ENCODE data around the gene RPS5. TPM values are rescaled to one million over a fixed set of nuclear protein-coding genes. Genes with fewer than 3 reads are reported as not detected.

The RPS5 gene
- total RNA-seq, 2 experiments from 2014 or later, result 1,415 to 1,438 TPM

DNA sequence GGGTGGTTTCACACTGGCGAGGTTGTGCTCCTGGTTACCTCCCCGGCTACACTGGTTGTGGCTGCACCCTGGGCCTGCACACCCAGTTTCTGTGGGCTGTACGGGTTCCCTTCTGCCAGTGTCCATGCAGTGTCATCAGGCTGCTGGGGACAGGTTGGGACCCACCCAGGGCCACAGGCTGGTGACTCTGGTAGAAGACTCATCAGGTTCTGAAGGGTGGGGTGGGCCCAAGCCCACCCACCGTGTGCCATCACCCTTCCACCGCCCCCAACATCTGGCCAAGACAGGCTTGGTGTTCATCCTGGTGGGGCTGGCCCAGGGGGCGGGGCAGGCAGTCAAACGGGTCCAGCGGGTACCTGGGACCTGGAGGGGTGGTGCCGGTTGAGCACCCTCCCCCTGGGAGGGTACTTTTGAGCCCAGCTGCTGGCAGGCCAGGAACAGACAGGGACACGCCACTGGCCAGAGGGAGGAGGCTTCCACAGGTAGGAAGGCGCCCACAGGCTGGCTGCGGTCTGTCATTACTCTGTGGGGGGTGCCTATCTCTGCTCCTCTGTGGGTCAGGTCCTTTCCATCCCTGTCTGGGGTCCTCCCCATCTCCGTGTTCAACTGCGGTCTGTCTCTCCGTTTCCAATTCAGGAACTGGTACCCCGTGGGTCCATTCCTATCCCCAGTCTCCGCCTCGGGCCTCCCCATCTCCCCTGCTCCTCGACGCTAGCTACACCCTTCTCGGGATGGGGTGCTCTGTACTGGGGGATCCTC, 8.3 kb downstream of the RPS5 start, which contains the start of gene RNF225:
Gene RNF225 (plus strand): TSS at position 437 of the 759 bp plus-strand sequence. CDS start 434 bp downstream, outside the sequence.
- DNase-seq, result no peak
- peaks cover 3% of the 10 kb centered on the region for H3K27me3 Mint-ChIP-seq
- CTCF ChIA-PET, result interaction anchor here (1.0 kb wide), 1 partner anchor 119 kb away, joined by 4 read pairs; no protein-coding TSS in a partner anchor
- H3K36me3 Mint-ChIP-seq, result peaks cover 45% of the 10 kb centered on the region
- no peaks in the 10 kb centered on the region for H3K9me3 Mint-ChIP-seq
- POLR2A ChIA-PET, result no interaction called here
- H3K4me1 Mint-ChIP-seq (ENCODE audit: low read depth), result peaks cover 20% of the 10 kb centered on the region
- no peak within 1 kb of the TSS for H3K27ac Mint-ChIP-seq
- H3K4me3 Mint-ChIP-seq, result no peak within 1 kb of the TSS
- intact Hi-C loops (cut with micrococcal nuclease), result no loop called here

DNA sequence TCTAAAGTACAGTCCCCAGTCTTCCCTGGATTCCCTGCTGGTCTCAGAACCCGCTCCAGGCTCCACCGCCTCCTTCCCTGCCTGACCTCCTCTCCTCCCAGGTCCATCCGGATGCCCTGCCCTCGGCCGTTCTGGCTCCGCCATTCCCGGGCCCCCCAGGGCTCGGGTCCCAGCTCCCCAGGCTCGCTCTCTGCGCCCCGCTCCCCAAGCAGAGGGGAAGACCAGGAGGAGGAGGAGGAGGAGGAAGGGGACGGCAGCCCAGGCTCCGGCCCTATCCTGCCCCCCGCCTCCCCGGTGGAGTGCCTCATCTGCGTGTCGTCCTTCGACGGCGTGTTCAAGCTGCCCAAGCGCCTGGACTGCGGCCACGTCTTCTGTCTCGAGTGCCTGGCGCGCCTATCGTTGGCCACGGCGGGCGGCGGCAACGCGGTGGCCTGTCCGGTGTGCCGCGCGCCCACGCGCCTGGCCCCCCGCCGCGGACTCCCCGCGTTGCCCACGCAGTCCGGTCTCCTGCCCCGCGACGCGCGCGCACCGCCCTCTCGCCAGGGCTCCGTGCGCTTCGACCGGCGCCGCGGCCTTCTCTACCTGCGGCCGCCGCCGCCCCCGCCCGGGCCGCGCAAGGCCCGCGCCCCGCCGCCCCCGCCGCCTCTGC, 9.0 kb downstream of the RPS5 start:
- Mint-ChIP-seq H3K4me1 (ENCODE audit: low read depth) (peaks cover 22% of the 10 kb centered on the region), H3K4me3 (no peak overlapping the region), H3K36me3 (peaks cover 38% of the 10 kb centered on the region), H3K9me3 (no peaks in the 10 kb centered on the region), H3K27me3 (peaks cover 3% of the 10 kb centered on the region), H3K27ac (no peak overlapping the region)
- no peak for DNase-seq
- ChIA-PET CTCF (interaction anchor here (1.0 kb wide), 1 partner anchor 118 kb away, joined by 4 read pairs; no protein-coding TSS in a partner anchor), POLR2A (no interaction called here)
- intact Hi-C loops (cut with micrococcal nuclease), result no loop called here

DNA sequence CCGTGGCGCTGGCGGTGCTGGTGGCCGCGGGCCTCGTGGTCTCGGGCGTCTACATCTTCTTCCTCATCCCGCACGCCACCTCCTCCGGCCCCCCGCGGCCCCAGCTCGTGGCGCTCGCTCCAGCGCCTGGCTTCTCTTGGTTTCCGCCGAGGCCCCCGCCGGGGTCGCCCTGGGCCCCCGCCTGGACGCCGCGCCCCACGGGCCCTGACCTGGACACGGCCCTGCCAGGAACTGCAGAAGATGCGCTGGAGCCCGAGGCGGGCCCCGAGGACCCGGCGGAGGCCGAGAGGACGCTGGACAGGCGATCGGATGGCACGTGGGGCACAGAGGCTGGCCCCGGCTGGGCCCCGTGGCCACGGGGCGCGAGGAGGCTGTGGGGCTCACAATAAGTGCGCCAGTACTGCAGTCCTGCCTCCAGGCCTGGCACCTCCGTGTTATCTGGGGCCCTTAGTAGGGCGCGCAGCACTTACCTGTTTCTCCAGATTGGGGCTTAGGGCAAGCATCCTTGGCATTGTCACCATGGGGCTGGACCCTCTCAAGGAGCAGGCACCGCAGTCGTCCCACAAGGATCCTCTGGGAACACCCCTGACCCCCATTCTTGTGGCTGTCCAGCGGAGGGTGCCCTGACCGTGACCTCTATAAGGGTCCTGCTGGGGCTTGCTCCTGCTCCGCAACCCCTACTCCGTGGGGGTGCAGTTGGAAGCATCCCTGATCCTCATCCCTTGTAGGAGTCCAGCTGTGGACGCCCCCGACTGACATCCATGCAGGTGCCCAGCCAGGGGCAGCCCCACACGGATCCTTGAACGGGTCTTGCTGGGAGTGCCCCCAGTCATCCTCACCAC, 9.8 kb downstream of the RPS5 start:
- H3K4me1 Mint-ChIP-seq (ENCODE audit: low read depth), result peaks cover 22% of the 10 kb centered on the region
- no peaks in the 10 kb centered on the region for H3K9me3 Mint-ChIP-seq
- ChIA-PET POLR2A (no interaction called here), CTCF (no interaction called here)
- intact Hi-C loops (cut with micrococcal nuclease), result no loop called here
- H3K4me3 Mint-ChIP-seq, result no peak overlapping the region
- peaks cover 35% of the 10 kb centered on the region for H3K36me3 Mint-ChIP-seq
- no peak overlapping the region for H3K27ac Mint-ChIP-seq
- peaks cover 3% of the 10 kb centered on the region for H3K27me3 Mint-ChIP-seq
- no peak for DNase-seq

DNA sequence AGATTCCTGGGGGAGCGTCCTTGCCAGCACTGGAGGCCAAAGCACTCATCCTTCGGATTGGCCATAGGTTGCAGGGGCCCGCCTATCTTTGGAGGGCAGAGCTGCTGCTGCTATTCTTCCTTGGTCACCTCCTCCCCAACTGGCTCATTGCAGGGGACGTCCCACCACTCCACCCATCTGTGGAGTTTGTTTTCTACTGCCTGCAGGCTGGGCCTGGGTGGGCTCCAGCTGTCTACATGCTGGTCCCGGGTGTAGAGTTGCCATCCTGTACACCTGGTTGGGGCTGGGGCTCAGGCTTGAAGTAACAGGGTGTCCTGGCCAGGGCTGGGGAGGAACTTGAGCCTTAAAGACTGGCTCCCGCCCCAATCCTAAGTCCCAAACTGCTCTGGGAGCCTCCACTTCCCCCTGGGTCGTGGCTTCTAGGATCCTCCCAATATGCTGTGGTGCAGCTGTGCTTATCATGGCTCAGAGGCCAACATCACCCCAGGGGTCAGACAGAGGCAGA, 10.5 kb downstream of the RPS5 start:
- Mint-ChIP-seq H3K27me3 (peaks cover 3% of the 10 kb centered on the region), H3K4me3 (no peak overlapping the region), H3K36me3 (peaks cover 31% of the 10 kb centered on the region), H3K4me1 (ENCODE audit: low read depth) (peaks cover 22% of the 10 kb centered on the region), H3K9me3 (no peaks in the 10 kb centered on the region), H3K27ac (no peak overlapping the region)
- DNase-seq, result no peak
- intact Hi-C loops (cut with micrococcal nuclease), result no loop called here
- CTCF ChIA-PET, result no interaction called here
- POLR2A ChIA-PET, result no interaction called here

GRCh38 chr19:58398087-58398486, 11.0 kb downstream of the RPS5 start:
- intact Hi-C loops (cut with micrococcal nuclease), result no loop called here
- H3K36me3 Mint-ChIP-seq, result peaks cover 26% of the 10 kb centered on the region
- H3K27me3 Mint-ChIP-seq, result peaks cover 3% of the 10 kb centered on the region
- no peak overlapping the region for H3K4me3 Mint-ChIP-seq
- no peak overlapping the region for H3K27ac Mint-ChIP-seq
- ChIA-PET CTCF (no interaction called here), POLR2A (no interaction called here)
- no peaks in the 10 kb centered on the region for H3K9me3 Mint-ChIP-seq
- H3K4me1 Mint-ChIP-seq (ENCODE audit: low read depth), result peaks cover 20% of the 10 kb centered on the region
- DNase-seq, result no peak

DNA sequence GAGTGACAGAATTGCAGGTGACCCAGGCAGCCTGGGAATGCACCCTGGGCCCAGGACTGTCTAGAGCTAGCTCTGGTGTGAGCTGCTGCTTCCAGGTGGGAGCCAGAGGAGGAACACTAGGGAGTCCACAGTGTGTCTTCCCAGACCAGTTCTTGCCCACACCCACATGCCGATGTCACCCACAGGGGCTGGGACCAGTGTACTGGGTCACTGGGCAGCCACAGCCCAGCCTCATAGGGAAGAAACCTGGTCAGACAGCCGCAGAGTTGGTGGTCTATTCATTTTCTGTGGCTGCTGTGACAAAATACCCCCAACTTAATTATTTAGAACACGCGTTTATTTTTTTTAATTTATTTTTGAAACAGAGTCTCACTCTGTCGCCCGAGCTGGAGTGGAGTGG, 11.5 kb downstream of the RPS5 start:
- CTCF ChIA-PET, result no interaction called here
- Mint-ChIP-seq H3K27ac (no peak overlapping the region), H3K36me3 (peaks cover 21% of the 10 kb centered on the region), H3K4me3 (no peak overlapping the region), H3K4me1 (ENCODE audit: low read depth) (peaks cover 18% of the 10 kb centered on the region), H3K27me3 (peaks cover 3% of the 10 kb centered on the region), H3K9me3 (no peaks in the 10 kb centered on the region)
- intact Hi-C loops (cut with micrococcal nuclease), result no loop called here
- POLR2A ChIA-PET, result no interaction called here
- no peak for DNase-seq

- POLR2A ChIA-PET, result no interaction called here
- Mint-ChIP-seq H3K27me3 (peaks cover 3% of the 10 kb centered on the region), H3K4me1 (ENCODE audit: low read depth) (peaks cover 21% of the 10 kb centered on the region), H3K36me3 (peaks cover 8% of the 10 kb centered on the region), H3K4me3 (no peak overlapping the region), H3K27ac (no peak overlapping the region), H3K9me3 (no peaks in the 10 kb centered on the region)
- intact Hi-C loops (cut with micrococcal nuclease), result loop anchor here (10.0 kb wide), 1 partner anchor 485 kb away; the partner anchor contains the start of gene ZNF417
- CTCF ChIA-PET, result no interaction called here
- DNase-seq, result no peak
These were observed 12.8 kb downstream of the RPS5 start for GRCh38 chr19:58399903-58400302.

GRCh38 chr19:58400316-58400915, 13.3 kb downstream of the RPS5 start:
- no peak for DNase-seq
- peaks cover 5% of the 10 kb centered on the region for H3K36me3 Mint-ChIP-seq
- peaks cover 21% of the 10 kb centered on the region for H3K4me1 Mint-ChIP-seq (ENCODE audit: low read depth)
- H3K9me3 Mint-ChIP-seq, result no peaks in the 10 kb centered on the region
- intact Hi-C loops (cut with micrococcal nuclease), result loop anchor here (10.0 kb wide), 1 partner anchor 486 kb away; the partner anchor contains the start of gene ZNF417
- peak overlapping the region; percentile 82 for H3K4me3 Mint-ChIP-seq
- peaks cover 3% of the 10 kb centered on the region for H3K27me3 Mint-ChIP-seq
- ChIA-PET CTCF (no interaction called here), POLR2A (no interaction called here)
- no peak overlapping the region for H3K27ac Mint-ChIP-seq

- DNase-seq, result peak; percentile 100
- Mint-ChIP-seq H3K27me3 (peaks cover 3% of the 10 kb centered on the region), H3K27ac (peak overlapping the region; percentile 77), H3K36me3 (peaks cover 2% of the 10 kb centered on the region), H3K4me1 (ENCODE audit: low read depth) (peaks cover 18% of the 10 kb centered on the region), H3K4me3 (peak overlapping the region; percentile 82), H3K9me3 (no peaks in the 10 kb centered on the region)
- ChIA-PET POLR2A (no interaction called here), CTCF (no interaction called here)
- intact Hi-C loops (cut with micrococcal nuclease), result loop anchor here (1.0 to 10.0 kb wide), 7 partner anchors 14 to 486 kb away; partner anchors contain the start of genes RPS5, ZNF274, ZNF417 and ZNF446
These were observed 14.1 kb downstream of the RPS5 start for GRCh38 chr19:58400916-58401839.

DNA sequence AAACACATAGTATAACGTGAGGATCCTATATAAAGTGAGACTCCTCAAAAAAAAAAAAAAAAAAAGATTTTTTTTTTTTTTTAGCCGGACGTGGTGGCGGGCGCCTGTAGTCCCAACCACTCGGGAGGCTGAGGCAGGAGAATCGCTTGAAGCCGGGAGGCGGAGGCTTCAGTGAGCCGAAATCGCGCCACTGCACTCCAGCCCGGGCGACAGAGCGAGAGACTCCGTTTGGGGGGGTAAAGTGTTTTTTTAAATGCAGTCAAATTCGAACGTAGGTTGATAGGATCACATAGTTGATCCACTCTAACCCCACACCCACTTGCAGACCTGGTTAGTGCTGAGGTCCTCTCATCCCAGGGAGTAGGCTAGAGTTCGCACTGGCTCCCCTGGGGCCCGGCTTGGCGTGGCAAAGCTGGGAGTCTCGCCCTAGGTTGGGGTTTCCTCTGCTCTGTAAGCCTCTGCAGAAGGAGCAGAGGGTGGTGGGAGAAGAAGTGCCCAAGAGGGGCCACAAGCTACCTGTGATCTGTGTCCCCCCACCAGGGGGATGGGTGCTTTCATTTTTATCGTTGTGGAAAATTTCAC, 14.9 kb downstream of the RPS5 start:
- DNase-seq, result no peak
- POLR2A ChIA-PET, result no interaction called here
- Mint-ChIP-seq H3K27me3 (peaks cover 2% of the 10 kb centered on the region), H3K36me3 (peaks cover 2% of the 10 kb centered on the region), H3K9me3 (no peaks in the 10 kb centered on the region), H3K4me1 (ENCODE audit: low read depth) (peaks cover 20% of the 10 kb centered on the region), H3K4me3 (peak overlapping the region; percentile 82), H3K27ac (no peak overlapping the region)
- CTCF ChIA-PET, result no interaction called here
- intact Hi-C loops (cut with micrococcal nuclease), result loop anchor here (1.0 to 10.0 kb wide), 7 partner anchors 15 to 487 kb away; partner anchors contain the start of genes RPS5, ZNF274, ZNF417 and ZNF446
